ENCODE results near the gene IL11. TPM values are rescaled to one million over a fixed set of nuclear protein-coding genes. Genes with fewer than 3 reads are reported as not detected.

The IL11 gene
- total and polyA plus RNA-seq, 3 donors from 2014 or later, result 1.2 to 2.1 (median 2.0) TPM

DNA sequence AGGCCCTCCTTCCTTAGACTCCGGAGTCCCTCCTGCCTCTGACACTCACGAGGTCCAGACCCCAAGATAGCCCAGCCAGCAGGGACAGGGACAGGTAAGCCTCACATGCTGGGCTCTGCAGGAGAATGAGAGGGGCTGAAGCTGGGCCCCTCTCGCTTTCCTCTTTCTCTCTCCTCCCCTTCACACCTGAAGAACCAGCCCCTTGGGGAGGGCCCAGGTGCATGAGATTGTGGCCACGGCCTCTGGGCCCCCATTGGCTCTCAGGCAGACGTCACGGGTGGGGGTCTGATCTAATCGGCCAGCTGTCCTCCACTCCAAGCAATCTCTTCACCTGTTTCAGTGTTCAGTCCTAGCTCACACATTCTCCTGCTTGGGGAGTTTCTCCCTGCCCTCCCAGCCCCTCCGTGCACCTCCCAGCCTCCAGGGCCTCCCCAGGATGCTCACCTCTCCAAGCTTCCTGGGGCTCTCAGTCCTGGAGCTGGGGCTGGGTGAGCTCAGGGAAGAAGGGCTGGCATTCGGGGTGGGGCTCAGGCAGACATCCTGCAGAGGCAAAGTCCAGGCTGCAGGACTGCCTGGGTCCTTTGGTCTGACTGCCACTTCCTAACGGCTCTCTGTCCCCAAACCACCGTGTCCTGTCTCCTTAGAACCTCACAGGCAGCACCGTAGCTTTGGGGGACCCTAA is 47.9 kb downstream of the IL11 start:
- intact Hi-C loops (cut with DNase I; ENCODE audit: low total_unique reads), result no loop called here
- TF ChIP-seq, protein P1, sequence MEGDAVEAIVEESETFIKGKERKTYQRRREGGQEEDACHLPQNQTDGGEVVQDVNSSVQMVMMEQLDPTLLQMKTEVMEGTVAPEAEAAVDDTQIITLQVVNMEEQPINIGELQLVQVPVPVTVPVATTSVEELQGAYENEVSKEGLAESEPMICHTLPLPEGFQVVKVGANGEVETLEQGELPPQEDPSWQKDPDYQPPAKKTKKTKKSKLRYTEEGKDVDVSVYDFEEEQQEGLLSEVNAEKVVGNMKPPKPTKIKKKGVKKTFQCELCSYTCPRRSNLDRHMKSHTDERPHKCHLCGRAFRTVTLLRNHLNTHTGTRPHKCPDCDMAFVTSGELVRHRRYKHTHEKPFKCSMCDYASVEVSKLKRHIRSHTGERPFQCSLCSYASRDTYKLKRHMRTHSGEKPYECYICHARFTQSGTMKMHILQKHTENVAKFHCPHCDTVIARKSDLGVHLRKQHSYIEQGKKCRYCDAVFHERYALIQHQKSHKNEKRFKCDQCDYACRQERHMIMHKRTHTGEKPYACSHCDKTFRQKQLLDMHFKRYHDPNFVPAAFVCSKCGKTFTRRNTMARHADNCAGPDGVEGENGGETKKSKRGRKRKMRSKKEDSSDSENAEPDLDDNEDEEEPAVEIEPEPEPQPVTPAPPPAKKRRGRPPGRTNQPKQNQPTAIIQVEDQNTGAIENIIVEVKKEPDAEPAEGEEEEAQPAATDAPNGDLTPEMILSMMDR (IDR thresholded peaks at IDR 0.05), result no peak
- Histone ChIP-seq H3K36me3 (ENCODE audit: low read depth, missing control alignments) (no peaks in the 10 kb centered on the region), H3K4me1 (no peaks in the 10 kb centered on the region), H3K27me3 (no peaks in the 10 kb centered on the region), H3K27ac (no peak overlapping the region), H3K9me3 (no peaks in the 10 kb centered on the region), H3K4me3 (no peak overlapping the region)
- WGBS, 2 donors, result 79 to 80% methylated on average over 10 to 12 of the region's 12 CpGs
- DNase-seq, result no peak

DNA sequence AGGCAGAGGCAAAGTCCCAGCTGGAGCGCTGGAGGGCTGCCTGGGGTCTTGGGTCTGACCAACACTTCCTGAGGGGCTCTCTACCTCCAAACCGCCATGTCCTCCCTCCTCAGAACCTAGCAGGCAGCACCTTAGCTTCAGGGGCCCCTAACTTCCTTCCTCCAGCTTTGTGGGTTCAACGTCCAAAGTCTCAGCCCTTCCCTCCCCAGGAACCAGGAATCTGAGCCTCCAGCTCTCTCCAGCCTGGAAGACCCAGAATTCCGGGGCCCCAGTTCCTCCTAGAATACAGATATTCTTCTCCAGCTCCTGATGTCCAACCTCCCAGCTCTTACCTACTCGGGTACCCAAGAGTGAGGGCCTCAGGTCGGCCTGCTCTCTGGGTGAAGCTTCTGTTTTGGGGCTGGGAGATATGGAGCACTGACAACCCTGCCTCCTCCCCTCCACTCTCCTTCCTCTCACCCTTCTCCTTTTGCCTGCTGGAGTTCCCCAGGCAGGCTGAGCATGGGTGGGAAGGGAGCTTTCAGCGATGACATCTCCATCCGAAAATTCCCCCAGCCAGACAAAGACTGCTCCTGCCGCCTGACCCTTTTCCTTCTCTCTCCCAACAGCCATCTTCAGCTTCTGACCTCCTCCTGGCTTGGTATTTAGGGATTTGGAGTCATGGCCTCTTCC is 48.7 kb downstream of the IL11 start:
- Histone ChIP-seq H3K36me3 (ENCODE audit: low read depth, missing control alignments) (no peaks in the 10 kb centered on the region), H3K27me3 (no peaks in the 10 kb centered on the region), H3K27ac (no peak overlapping the region), H3K9me3 (no peaks in the 10 kb centered on the region), H3K4me3 (no peak overlapping the region), H3K4me1 (no peaks in the 10 kb centered on the region)
- 75 to 86% methylated on average over 6 to 9 of the region's 9 CpGs for WGBS, 2 donors
- no peak for DNase-seq
- intact Hi-C loops (cut with DNase I; ENCODE audit: low total_unique reads), result no loop called here
- TF ChIP-seq, protein P1 (IDR thresholded peaks at IDR 0.05), result no peak
- TF ChIP-seq POLR2A (IDR thresholded peaks at IDR 0.05), result no peak

DNA sequence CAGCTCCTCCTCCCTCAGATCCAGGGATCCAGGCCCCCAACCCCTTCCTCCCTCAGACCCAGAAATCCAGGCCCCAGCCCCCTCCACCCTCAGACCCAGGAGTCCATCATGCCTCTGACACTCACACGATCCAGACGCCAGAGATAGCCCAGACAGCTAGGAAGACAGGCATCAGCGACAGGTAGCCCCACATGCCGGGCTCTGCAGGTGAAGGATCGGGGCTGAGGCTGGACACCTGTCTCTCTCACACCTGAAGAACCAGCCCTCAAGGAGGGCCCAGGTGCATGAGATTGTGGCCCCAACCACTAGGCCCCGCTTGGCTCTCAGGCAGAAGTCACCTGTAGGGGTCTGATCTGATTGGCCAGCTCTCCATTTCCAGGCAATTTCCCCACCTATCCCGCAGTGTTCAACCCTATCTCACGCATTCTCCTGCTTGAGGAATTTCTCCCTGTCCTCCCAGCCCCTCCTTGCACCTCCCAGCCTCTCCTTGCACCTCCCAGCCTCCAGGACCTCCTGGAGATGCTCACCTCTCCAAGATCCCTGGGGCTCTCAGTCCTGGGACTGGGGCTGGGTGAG is 49.3 kb downstream of the IL11 start:
- 82 to 84% methylated on average over 7 to 8 of the region's 8 CpGs for WGBS, 2 donors
- TF ChIP-seq POLR2A (IDR thresholded peaks at IDR 0.05), result no peak
- TF ChIP-seq, protein P1 (IDR thresholded peaks at IDR 0.05), result no peak
- no peak overlapping the region for H3K27ac ChIP-seq
- no peak overlapping the region for H3K4me3 ChIP-seq
- no peak for DNase-seq
- H3K27me3 ChIP-seq, result no peaks in the 10 kb centered on the region
- no peaks in the 10 kb centered on the region for H3K9me3 ChIP-seq
- no peaks in the 10 kb centered on the region for H3K4me1 ChIP-seq
- no peaks in the 10 kb centered on the region for H3K36me3 ChIP-seq (ENCODE audit: low read depth, missing control alignments)
- intact Hi-C loops (cut with DNase I; ENCODE audit: low total_unique reads), result no loop called here

DNA sequence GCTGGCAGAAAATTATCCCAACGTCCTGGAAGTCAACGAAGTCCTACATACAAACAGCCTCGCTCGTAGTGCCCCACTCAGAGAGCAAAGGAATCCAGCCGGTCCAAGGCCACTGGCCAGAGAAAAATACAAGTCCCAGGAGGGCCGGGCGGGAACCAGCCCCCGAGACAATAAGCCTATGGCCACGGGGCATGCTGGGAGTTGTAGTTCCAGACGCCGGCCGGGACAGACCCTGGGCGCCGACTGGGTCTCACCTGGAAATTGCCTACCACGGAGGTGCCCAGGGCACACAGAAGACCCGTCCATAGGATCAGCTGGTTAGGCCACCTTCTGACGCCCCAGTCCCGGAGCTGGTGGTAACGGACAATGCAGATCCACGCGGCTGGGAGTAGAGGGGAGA is 50.5 kb downstream of the IL11 start:
- no peaks in the 10 kb centered on the region for H3K36me3 ChIP-seq (ENCODE audit: low read depth, missing control alignments)
- intact Hi-C loops (cut with DNase I; ENCODE audit: low total_unique reads), result no loop called here
- TF ChIP-seq, protein P1 (IDR thresholded peaks at IDR 0.05), result no peak
- no peak for TF ChIP-seq POLR2A (IDR thresholded peaks at IDR 0.05)
- H3K9me3 ChIP-seq, result no peaks in the 10 kb centered on the region
- no peak overlapping the region for H3K27ac ChIP-seq
- no peaks in the 10 kb centered on the region for H3K27me3 ChIP-seq
- 11 to 15% methylated on average over 5 to 21 of the region's 21 CpGs for WGBS, 2 donors
- no peaks in the 10 kb centered on the region for H3K4me1 ChIP-seq
- H3K4me3 ChIP-seq, result peak overlapping the region in 1 of 2 donors; percentile 20
- DNase-seq, result peak; percentile 85

All from testis (tissue), 3 donors.